Stomach (tissue), 19 donors: ENCODE results near the gene SYNPO. TPM values are rescaled to one million over a fixed set of nuclear protein-coding genes. Genes with fewer than 3 reads are reported as not detected.
A peak's percentile ranks its signal among the peaks of the same experiment; 100 is the strongest.

Experiments
- DNase-seq, 2 donors: peaks; one replicate each; pipeline versions ENCODE4 v3.0.0 to v3.0.0-alpha.2; 2013 to 2019
- H3K27ac ChIP-seq, 5 donors: fragments of 200-600 bp in 4 of 5; sonication (generic) in 4 of 5; one replicate each; pipeline ENCODE4 v1.5.1; 2013 to 2019; ENCODE audit warnings: mild to moderate bottlenecking in 1 of 5, moderate library complexity in 1 of 5
- H3K27me3 ChIP-seq, 3 donors: fragments of 200-600 bp; sonication (generic); one replicate each; pipeline ENCODE4 v1.5.1; 2017 to 2019; ENCODE audit warnings: mixed run types in 1 of 3
- H3K36me3 ChIP-seq, 4 donors: fragments of 200-600 bp; sonication (generic); 1 replicate in 3 of 4; 2 replicates in 1 of 4; pipeline ENCODE4 v1.5.1; 2016 to 2019
- H3K4me1 ChIP-seq, 4 donors: fragments of 200-600 bp; sonication (generic); one replicate each; pipeline ENCODE4 v1.5.1; 2016 to 2019
- H3K4me3 ChIP-seq, 4 donors: fragments of 200-600 bp; sonication (generic) in 3 of 4; one replicate each; pipeline ENCODE4 v1.5.1; 2016 to 2019; ENCODE audit warnings: mild to moderate bottlenecking in 1 of 4
- H3K9me3 ChIP-seq, 4 donors: fragments of 200-600 bp; sonication (generic); one replicate each; pipeline ENCODE4 v1.5.1; 2016 to 2019
- EP300 ChIP-seq: sonication (generic); formaldehyde crosslinking; IDR thresholded peaks from one replicate; pipeline ENCODE4 v1.6.1; 2017; ENCODE audit warnings: antibody characterized with exemption
- POLR2A ChIP-seq, 4 donors: fragments of 450-650 bp; IDR thresholded peaks; one replicate each; pipeline ENCODE4 v1.6.1; 2016; ENCODE audit warnings: antibody characterized with exemption in 4 of 4, control low read depth in 2 of 4, mild to moderate bottlenecking in 1 of 4, moderate library complexity in 1 of 4
- POLR2AphosphoS5 ChIP-seq, 3 donors: sonication (generic); formaldehyde crosslinking; IDR thresholded peaks; one replicate each; pipeline ENCODE4 v1.6.1; 2016; ENCODE audit warnings: antibody characterized with exemption in 3 of 3
- WGBS, 5 donors: extraction: QIAGEN DNeasy Blood & Tissue Kit in 3 of 5; methylation state at CpG; one replicate each; pipeline versions ENCODE4 v1.1.5 to v1.1.7; 2013 to 2018; 5-methylcytosine and 5-hydroxymethylcytosine counted together
- intact Hi-C: fragments of 100-400 bp; cut with DNase I; formaldehyde crosslinking; loops from one replicate; pipeline ENCODE4 v1.15.1; 2023; ENCODE audit warnings: low total_unique reads
- long read RNA-seq, 10 donors: transcript quantifications; one replicate each; lab custom pipeline, GENCODE V29; 2026
- polyA plus RNA-seq, 3 donors: library from polyadenylated mRNA; stranded (reverse); fragments of 200-250 nt; gene quantifications; one replicate each; pipeline ENCODE4 v1.2.3, GENCODE V29; 2013
- total RNA-seq, 5 donors: library from RNA; depleted of rRNA; stranded (reverse); fragments of >200 nt; gene quantifications; one replicate each; pipeline versions ENCODE4 v1.1.0 to v1.2.3, GENCODE V29; 2014 to 2016
- TF ChIP-seq, protein P1 (sequence below), 7 experiments: fragments of 450-650 bp in 4 of 7; fragments of 200-600 bp in 3 of 7; sonication (generic) in 3 of 7; IDR thresholded peaks; one replicate each; pipeline ENCODE4 v1.5.1; 2016 to 2019; ENCODE audit warnings: antibody characterized with exemption in 7 of 7, control low read depth in 2 of 7, mild to moderate bottlenecking in 1 of 7
- donor health status: healthy with polysubstance abuse.
- donor health status: Bipolar disorder and iron deficiency.
- donor health status: healthy.

Gene SYNPO, protein sequence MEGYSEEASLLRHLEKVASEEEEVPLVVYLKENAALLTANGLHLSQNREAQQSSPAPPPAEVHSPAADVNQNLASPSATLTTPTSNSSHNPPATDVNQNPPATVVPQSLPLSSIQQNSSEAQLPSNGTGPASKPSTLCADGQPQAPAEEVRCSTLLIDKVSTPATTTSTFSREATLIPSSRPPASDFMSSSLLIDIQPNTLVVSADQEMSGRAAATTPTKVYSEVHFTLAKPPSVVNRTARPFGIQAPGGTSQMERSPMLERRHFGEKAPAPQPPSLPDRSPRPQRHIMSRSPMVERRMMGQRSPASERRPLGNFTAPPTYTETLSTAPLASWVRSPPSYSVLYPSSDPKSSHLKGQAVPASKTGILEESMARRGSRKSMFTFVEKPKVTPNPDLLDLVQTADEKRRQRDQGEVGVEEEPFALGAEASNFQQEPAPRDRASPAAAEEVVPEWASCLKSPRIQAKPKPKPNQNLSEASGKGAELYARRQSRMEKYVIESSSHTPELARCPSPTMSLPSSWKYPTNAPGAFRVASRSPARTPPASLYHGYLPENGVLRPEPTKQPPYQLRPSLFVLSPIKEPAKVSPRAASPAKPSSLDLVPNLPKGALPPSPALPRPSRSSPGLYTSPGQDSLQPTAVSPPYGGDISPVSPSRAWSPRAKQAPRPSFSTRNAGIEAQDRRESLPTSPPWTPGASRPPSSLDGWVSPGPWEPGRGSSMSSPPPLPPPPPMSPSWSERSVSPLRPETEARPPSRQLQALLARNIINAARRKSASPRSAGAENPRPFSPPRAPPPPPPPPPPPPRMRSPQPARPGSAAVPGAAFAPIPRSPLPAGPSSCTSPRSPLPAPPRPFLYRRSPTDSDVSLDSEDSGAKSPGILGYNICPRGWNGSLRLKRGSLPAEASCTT
- 10 to 100 TPM in 3 of 5 donors, 1 to 10 TPM in 2; 3.7 to 52.7 (median 20.1) TPM for total RNA-seq
- 10 to 100 TPM; 12.6 to 42.3 (median 23.2) TPM for polyA plus RNA-seq
- long read RNA-seq, donor 1, full-length matches to known transcripts: 2 of 10 reads
- long read RNA-seq, donor 1, partial matches to known transcripts: 0 of 10 reads
- long read RNA-seq, donor 1, other reads (novel, unspliced or antisense): 8 of 10 reads
- long read RNA-seq, donor 2, full-length matches to known transcripts: 1 of 1 reads
- long read RNA-seq, donor 2, partial matches to known transcripts: 0 of 1 reads
- long read RNA-seq, donor 2, other reads (novel, unspliced or antisense): 0 of 1 reads
- long read RNA-seq, donor 3: 0 reads
- long read RNA-seq, donor 4: 0 reads
- long read RNA-seq, donor 5, full-length matches to known transcripts: 2 of 8 reads
- long read RNA-seq, donor 5, partial matches to known transcripts: 6 of 8 reads
- long read RNA-seq, donor 5, other reads (novel, unspliced or antisense): 0 of 8 reads
- long read RNA-seq, donor 6, full-length matches to known transcripts: 4 of 17 reads
- long read RNA-seq, donor 6, partial matches to known transcripts: 0 of 17 reads
- long read RNA-seq, donor 6, other reads (novel, unspliced or antisense): 13 of 17 reads
- long read RNA-seq, donor 7: 0 reads
- long read RNA-seq, donor 8, full-length matches to known transcripts: 2 of 2 reads
- long read RNA-seq, donor 8, partial matches to known transcripts: 0 of 2 reads
- long read RNA-seq, donor 8, other reads (novel, unspliced or antisense): 0 of 2 reads
- long read RNA-seq, donor 9, partial matches to known transcripts: 0 of 9 reads
- long read RNA-seq, donor 9, other reads (novel, unspliced or antisense): 9 of 9 reads
- long read RNA-seq, donor 10: 0 reads

DNA sequence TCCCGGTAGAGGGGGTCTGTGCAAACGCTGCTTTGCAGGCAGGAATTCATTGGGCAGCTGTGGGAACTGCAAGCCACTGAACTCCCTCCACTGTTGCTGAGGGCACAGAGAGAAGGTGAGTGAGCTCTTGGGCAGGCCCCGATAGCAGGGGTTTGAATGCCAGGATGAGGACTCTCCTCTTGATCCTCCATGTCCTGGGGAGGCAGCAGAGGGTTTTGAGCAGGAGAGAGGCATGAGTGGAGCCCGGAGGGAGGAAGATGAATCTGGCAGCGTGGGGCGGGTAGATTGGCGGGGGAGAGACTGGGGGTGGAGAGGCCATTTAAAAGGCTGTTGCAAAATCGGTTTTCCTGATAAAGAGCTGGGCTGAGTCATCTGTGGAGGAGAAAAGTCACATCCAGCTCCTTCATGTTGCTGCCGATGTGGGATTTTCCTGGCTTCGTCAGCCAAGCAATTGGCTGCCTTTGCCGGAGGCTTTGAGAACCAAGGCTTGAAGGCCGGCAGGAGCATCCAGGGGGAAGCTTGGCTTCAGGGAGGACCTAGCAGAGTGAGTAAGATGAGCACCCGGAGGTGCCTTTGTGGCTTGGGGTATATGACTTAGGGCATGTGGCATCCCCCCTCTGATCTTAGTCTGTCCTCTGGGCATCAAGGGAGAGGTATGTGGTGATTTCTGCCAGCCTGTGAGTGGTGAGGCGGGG lies at the start of gene SYNPO:
TSS of gene SYNPO (plus strand) at position 350 of the 695 bp plus-strand sequence. CDS start 7,616 bp downstream, outside the sequence.
- WGBS, 5 donors: 24 to 45% (median 32%) methylated on average over 14 of the region's 14 CpGs
- intact Hi-C loops: no loop called here
- peak within 1 kb of the TSS in 2 of 4 donors; percentile 2 to 5 for H3K4me3 ChIP-seq
- TF ChIP-seq POLR2AphosphoS5 (IDR thresholded peaks at IDR 0.05) (peak in 2 of 3 donors; percentile 41 to 69), POLR2A (IDR thresholded peaks at IDR 0.05) (no peak)
- no peaks in the 10 kb centered on the region for H3K36me3 ChIP-seq
- no peaks in the 10 kb centered on the region for H3K9me3 ChIP-seq
- peaks cover 91 to 100% (median 99%) of the 10 kb centered on the region in 4 donors for H3K4me1 ChIP-seq
- peak; percentile 53 to 86 for DNase-seq
- H3K27me3 ChIP-seq: no peaks in the 10 kb centered on the region
- H3K27ac ChIP-seq: peak within 1 kb of the TSS; percentile 73 to 90 (median 86)

DNA sequence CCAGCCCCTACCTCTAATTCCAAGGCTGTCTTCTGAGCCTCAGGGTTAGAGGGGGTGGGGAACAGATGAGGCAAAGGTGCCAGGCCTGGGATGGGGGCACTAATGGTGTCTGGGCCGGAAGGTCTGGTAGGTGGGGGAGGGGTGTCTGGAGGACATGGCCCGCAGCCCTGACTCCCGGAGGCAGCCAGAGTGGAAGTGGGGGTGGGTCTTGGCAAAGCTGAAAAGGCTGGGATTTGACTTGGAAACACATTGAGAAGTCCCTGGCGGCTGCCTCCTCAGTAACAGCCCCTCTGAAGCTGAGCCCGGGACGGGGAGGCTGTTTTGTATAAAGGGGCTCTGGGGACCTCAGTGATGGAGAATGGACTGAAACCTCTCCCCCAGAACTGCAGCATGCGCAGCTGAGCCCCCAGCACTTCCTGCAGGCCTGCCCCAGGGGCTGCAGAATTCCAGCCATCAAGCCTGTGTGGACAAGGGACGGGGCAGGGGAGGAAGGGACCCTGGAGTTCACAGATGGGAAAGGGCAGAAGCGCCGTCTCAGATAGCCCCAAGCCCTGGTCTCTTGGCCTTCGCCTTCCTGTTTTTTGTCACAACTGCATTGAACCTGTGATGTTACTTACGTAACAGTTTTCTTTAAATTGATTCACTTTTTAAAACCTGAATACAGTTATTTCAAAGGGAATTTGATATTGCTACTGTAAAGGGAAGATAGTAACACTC lies 49.3 kb upstream of the SYNPO start:
- H3K4me3 ChIP-seq: no peak overlapping the region
- intact Hi-C loops: no loop called here
- no peaks in the 10 kb centered on the region for H3K36me3 ChIP-seq
- H3K27ac ChIP-seq: peak overlapping the region in 3 of 5 donors; percentile 48 to 65 (median 60)
- H3K27me3 ChIP-seq: no peaks in the 10 kb centered on the region
- peak in 1 of 2 donors; percentile 89 for DNase-seq
- WGBS, 5 donors: 49 to 61% (median 54%) methylated on average over 12 of the region's 12 CpGs
- H3K4me1 ChIP-seq: peaks cover 25 to 64% (median 36%) of the 10 kb centered on the region in 4 donors
- no peaks in the 10 kb centered on the region for H3K9me3 ChIP-seq
- TF ChIP-seq, protein P1, sequence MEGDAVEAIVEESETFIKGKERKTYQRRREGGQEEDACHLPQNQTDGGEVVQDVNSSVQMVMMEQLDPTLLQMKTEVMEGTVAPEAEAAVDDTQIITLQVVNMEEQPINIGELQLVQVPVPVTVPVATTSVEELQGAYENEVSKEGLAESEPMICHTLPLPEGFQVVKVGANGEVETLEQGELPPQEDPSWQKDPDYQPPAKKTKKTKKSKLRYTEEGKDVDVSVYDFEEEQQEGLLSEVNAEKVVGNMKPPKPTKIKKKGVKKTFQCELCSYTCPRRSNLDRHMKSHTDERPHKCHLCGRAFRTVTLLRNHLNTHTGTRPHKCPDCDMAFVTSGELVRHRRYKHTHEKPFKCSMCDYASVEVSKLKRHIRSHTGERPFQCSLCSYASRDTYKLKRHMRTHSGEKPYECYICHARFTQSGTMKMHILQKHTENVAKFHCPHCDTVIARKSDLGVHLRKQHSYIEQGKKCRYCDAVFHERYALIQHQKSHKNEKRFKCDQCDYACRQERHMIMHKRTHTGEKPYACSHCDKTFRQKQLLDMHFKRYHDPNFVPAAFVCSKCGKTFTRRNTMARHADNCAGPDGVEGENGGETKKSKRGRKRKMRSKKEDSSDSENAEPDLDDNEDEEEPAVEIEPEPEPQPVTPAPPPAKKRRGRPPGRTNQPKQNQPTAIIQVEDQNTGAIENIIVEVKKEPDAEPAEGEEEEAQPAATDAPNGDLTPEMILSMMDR (IDR thresholded peaks at IDR 0.05): no peak
- TF ChIP-seq EP300 (no peak), POLR2AphosphoS5 (IDR thresholded peaks at IDR 0.05) (no peak), POLR2A (IDR thresholded peaks at IDR 0.05) (no peak)

DNA sequence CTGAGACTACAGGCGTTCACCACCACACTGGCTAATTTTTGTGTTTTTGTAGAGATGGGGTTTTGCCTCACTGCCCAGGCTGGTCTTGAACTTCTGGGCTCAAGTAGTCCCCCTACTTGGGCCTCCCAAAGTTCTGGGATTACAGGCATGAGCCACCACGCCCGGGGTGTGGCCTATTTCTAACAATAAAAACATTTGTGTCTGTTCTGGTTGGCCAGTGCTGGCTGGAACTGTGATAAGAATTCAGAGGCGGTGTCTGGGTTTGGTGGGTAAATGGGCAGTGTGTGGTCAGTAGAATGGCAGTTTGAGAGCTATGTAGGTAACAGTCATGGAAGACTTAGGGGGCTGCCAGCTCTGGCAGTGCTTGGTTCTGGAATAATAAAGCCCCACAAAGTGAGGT lies 46.9 kb upstream of the SYNPO start:
- Histone ChIP-seq H3K4me3 (no peak overlapping the region), H3K36me3 (no peaks in the 10 kb centered on the region), H3K4me1 (peaks cover 25 to 74% (median 34%) of the 10 kb centered on the region in 4 donors), H3K27me3 (no peaks in the 10 kb centered on the region), H3K9me3 (no peaks in the 10 kb centered on the region), H3K27ac (peak overlapping the region in 3 of 5 donors; percentile 31 to 50 (median 46))
- peak in 1 of 2 donors; percentile 69 for DNase-seq
- intact Hi-C loops: no loop called here
- 52 to 70% (median 63%) methylated on average over 4 of the region's 4 CpGs for WGBS, 5 donors
- no peak for TF ChIP-seq EP300
- TF ChIP-seq, protein P1 (IDR thresholded peaks at IDR 0.05): no peak
- TF ChIP-seq POLR2A (IDR thresholded peaks at IDR 0.05): no peak
- no peak for TF ChIP-seq POLR2AphosphoS5 (IDR thresholded peaks at IDR 0.05)
